RWPE2 (cell line): ENCODE results near the gene AKT1.

Experiments used
- ATAC-seq: fragments of 200-7000 bp; cut with Tn5 transposase; 3 replicates; pipeline ENCODE4 v1.9.1; 2021; ENCODE audit warnings: low read depth
- DNase-seq: peaks from one replicate; pipeline ENCODE4 v3.0.0-alpha.2; 2020; ENCODE audit warnings: low spot score
- H3K27ac ChIP-seq: fragments of 450-650 bp; 2 replicates; pipeline ENCODE4 v1.5.1; 2017; ENCODE audit warnings: mild to moderate bottlenecking; ENCODE audit not compliant: poor library complexity, severe bottlenecking
- H3K27me3 ChIP-seq: fragments of 250-450 bp; sonication (Bioruptor Pico); 2 replicates; pipeline ENCODE4 v1.5.1; 2021; ENCODE audit warnings: mild to moderate bottlenecking, moderate library complexity; ENCODE audit not compliant: insufficient read depth, poor library complexity, severe bottlenecking
- H3K36me3 ChIP-seq: fragments of 250-450 bp; sonication (Bioruptor Pico); 2 replicates; pipeline ENCODE4 v1.5.1; 2020; ENCODE audit warnings: low read depth, mild to moderate bottlenecking, moderate library complexity
- H3K4me1 ChIP-seq: fragments of 250-450 bp; sonication (Bioruptor Pico); 2 replicates; pipeline ENCODE4 v1.5.1; 2021; ENCODE audit warnings: mild to moderate bottlenecking, moderate library complexity; ENCODE audit not compliant: insufficient read depth, poor library complexity, severe bottlenecking
- H3K4me3 ChIP-seq: fragments of 250-450 bp; sonication (Bioruptor Pico); 2 replicates; pipeline ENCODE4 v1.5.1; 2021; ENCODE audit warnings: mild to moderate bottlenecking, moderate library complexity; ENCODE audit not compliant: severe bottlenecking
- H3K9me3 ChIP-seq: fragments of 250-450 bp; sonication (Bioruptor Pico); 2 replicates; pipeline ENCODE4 v1.5.1; 2021; ENCODE audit warnings: mild to moderate bottlenecking, moderate library complexity; ENCODE audit not compliant: severe bottlenecking
- TF ChIP-seq, protein P1 (sequence below): fragments of 450-650 bp; IDR thresholded peaks from one replicate; pipeline ENCODE4 v1.5.1; 2017; ENCODE audit warnings: mild to moderate bottlenecking, moderate library complexity; ENCODE audit not compliant: poor library complexity, severe bottlenecking

Gene AKT1

DNA sequence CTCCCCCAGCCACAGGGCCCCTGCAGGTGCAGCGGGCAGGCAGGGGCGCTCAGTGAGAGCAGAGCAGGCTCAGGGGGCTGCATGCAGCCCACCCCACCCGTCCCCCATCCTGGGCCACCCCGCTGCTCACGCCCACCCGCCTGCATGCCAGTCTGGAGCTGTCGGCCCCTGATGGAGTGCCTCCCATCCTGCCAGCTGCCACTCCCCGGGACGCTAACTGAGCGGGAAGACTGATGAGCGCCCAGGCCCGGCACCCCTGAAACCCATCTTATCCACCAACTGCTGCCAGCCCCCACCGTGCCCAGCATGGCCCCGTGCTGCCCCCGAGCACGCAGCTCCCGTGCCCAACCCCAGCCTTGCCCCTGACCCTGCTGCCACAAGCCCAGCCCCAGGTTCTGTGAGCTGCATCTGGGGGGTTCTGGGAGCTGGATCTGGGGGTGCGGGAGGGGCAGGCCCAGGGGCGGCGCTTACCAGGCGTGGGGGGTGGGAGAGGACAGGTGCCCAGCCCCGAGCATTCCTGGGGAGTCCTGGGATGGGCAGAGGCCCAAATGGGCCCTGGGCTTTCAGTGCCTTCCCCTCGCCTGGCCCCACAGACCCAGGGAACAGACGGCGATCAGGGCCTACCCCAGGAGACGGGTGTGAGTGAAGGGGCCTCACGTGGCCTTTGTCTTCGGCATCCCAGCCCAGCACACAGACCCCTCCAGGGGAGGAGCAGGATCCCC, 13.3 kb downstream of the AKT1 start:
- ATAC-seq: no peak
- H3K27ac ChIP-seq: no peak overlapping the region
- H3K9me3 ChIP-seq: no peaks in the 10 kb centered on the region
- TF ChIP-seq, protein P1, sequence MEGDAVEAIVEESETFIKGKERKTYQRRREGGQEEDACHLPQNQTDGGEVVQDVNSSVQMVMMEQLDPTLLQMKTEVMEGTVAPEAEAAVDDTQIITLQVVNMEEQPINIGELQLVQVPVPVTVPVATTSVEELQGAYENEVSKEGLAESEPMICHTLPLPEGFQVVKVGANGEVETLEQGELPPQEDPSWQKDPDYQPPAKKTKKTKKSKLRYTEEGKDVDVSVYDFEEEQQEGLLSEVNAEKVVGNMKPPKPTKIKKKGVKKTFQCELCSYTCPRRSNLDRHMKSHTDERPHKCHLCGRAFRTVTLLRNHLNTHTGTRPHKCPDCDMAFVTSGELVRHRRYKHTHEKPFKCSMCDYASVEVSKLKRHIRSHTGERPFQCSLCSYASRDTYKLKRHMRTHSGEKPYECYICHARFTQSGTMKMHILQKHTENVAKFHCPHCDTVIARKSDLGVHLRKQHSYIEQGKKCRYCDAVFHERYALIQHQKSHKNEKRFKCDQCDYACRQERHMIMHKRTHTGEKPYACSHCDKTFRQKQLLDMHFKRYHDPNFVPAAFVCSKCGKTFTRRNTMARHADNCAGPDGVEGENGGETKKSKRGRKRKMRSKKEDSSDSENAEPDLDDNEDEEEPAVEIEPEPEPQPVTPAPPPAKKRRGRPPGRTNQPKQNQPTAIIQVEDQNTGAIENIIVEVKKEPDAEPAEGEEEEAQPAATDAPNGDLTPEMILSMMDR: no peak
- H3K36me3 ChIP-seq: peaks cover 42% of the 10 kb centered on the region
- H3K4me1 ChIP-seq: no peaks in the 10 kb centered on the region
- no peaks in the 10 kb centered on the region for H3K27me3 ChIP-seq
- DNase-seq: no peak
- H3K4me3 ChIP-seq: no peak overlapping the region

DNA sequence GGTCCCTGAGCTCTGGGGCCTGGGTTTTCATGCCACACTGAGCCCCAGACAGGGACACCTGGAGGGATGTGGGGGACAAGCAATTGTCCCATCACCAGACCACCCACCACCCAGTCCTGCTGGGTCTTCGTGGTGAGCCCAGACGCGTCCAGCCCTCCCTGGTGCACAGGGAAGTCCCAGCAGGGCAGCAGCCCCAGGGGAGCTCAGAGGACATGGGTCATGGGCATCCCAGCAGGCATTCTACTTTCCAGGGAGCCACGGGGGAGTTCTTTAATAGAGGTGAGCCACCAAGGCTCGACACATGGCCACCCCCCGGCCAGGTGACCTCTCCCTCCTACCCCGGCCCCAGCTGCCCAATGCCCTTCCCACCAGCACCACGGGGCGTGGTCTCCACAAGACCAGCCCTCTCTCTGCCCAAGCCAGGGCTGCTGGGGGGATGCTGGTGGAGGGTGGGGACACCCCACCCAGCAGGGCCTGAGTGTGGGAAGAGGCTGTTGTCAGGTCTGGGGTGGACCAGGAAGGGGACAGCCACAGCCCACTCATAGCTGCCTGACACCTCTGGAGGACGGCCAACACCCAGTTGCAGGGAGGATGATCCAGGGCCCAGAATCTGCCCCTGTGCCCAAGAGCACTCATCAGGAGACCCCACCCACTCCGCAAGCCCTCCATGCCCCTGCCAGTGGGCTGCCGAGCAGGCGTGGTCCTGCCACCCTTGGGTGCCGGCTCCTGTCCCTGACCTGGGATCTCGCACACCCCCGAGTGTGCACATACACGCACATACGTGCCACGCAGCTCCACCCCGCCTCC, 14.1 kb downstream of the AKT1 start:
- Histone ChIP-seq H3K27me3 (no peaks in the 10 kb centered on the region), H3K9me3 (no peaks in the 10 kb centered on the region), H3K4me3 (no peak overlapping the region), H3K4me1 (no peaks in the 10 kb centered on the region), H3K36me3 (peaks cover 47% of the 10 kb centered on the region), H3K27ac (no peak overlapping the region)
- ATAC-seq: no peak
- TF ChIP-seq, protein P1: no peak
- no peak for DNase-seq

DNA sequence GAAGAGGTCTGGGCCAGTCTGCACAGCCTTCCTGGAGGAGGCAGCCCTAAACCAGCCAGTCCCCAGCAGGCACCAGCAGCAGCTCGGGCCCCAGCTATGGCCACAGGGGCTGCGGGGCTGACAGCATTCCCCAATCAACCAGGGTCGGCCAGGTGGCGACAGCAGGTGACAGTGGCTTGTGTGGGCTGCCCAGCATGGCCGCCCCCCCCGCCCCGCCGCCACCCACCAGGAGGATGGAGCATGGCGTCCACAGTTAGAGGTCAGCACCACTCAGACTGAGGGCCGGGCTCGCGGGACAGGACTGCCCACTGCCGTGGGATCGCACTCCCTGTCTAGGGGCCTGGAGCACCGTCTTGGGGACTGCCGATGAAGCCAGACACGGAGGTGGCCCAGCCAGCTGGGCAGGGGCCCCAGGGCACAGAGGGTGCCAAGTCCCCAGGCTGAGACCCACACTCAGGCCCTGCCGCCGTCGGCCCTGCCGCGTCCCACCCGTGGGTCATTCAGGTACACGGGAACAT, 15.0 kb downstream of the AKT1 start:
- H3K36me3 ChIP-seq: peaks cover 55% of the 10 kb centered on the region
- DNase-seq (no peak), ATAC-seq (no peak)
- no peak overlapping the region for H3K4me3 ChIP-seq
- H3K27ac ChIP-seq: no peak overlapping the region
- H3K27me3 ChIP-seq: no peaks in the 10 kb centered on the region
- H3K4me1 ChIP-seq: no peaks in the 10 kb centered on the region
- no peaks in the 10 kb centered on the region for H3K9me3 ChIP-seq
- TF ChIP-seq, protein P1: no peak

DNA sequence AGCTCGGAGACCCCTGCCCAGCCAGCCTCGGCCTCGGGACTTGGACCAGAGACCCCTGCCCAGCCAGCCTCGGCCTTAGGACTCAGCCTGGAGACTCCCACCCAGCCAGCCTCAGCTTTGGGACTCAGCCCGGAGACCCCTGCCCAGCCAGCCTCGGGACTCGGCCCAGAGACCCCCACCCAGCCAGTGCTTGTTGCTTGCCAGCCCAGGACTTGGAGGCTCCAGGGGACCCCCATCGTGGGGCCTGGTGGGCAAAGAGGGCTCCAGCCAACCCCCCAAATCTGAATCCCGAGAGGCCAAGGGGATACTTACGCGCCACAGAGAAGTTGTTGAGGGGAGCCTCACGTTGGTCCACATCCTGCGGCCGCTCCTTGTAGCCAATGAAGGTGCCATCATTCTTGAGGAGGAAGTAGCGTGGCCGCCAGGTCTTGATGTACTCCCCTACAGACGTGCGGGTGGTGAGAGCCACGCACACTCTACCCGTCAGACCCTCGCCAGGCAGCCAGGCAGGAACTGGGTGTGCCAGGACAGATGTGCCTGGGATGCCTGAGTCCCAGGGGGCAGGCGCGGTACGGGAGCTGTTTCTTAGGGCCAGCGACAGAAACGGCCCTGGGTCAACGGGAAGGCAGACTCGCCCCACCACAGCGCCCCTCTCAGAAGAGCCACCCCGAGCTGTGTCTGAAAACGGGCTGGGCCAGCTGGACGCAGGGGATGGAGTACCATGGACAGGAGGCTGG, 15.6 kb downstream of the AKT1 start:
- Histone ChIP-seq H3K36me3 (peaks cover 59% of the 10 kb centered on the region), H3K27me3 (no peaks in the 10 kb centered on the region), H3K4me1 (no peaks in the 10 kb centered on the region), H3K9me3 (no peaks in the 10 kb centered on the region), H3K27ac (no peak overlapping the region), H3K4me3 (no peak overlapping the region)
- TF ChIP-seq, protein P1: no peak
- no peak for ATAC-seq
- DNase-seq: no peak
